ENCODE measurements around the gene HEATR5B.

The HEATR5B gene

GRCh38 chr2:37083873-37084794, at the start of gene HEATR5B, which contains the start of gene GPATCH11:
Gene HEATR5B (minus strand): TSS chr2:37084372. CDS start chr2:37083414, 958 bp downstream.
Gene GPATCH11 (plus strand): TSS chr2:37084518. CDS start chr2:37088382, 3,864 bp downstream.
- peak; percentile 98 for DNase-seq

GRCh38 chr2:37132914-37133313, 48.7 kb upstream of the HEATR5B start:
- no peak for DNase-seq

- no peak for DNase-seq
These were observed 41.2 kb upstream of the HEATR5B start for GRCh38 chr2:37125416-37125815.

GRCh38 chr2:37119157-37119556, 35.0 kb upstream of the HEATR5B start:
- no peak for DNase-seq

GRCh38 chr2:37117566-37117965, 33.4 kb upstream of the HEATR5B start:
- no peak for DNase-seq

GRCh38 chr2:37111958-37112357, 27.8 kb upstream of the HEATR5B start:
- DNase-seq, result no peak

- no peak for DNase-seq
These were observed 26.4 kb upstream of the HEATR5B start for GRCh38 chr2:37110306-37111212.

GRCh38 chr2:37109523-37109922, 25.4 kb upstream of the HEATR5B start:
- DNase-seq, result no peak

- DNase-seq, result no peak
These were observed 21.0 kb upstream of the HEATR5B start for GRCh38 chr2:37105150-37105549.

GRCh38 chr2:37104178-37104577, 20.0 kb upstream of the HEATR5B start:
- DNase-seq, result no peak

GRCh38 chr2:37102588-37102987, 18.4 kb upstream of the HEATR5B start:
- no peak for DNase-seq

- no peak for DNase-seq
These were observed 15.9 kb upstream of the HEATR5B start for GRCh38 chr2:37100054-37100453.

- no peak for DNase-seq
These were observed 14.4 kb upstream of the HEATR5B start for GRCh38 chr2:37098416-37099118.

GRCh38 chr2:37096568-37096967, 12.4 kb upstream of the HEATR5B start:
- no peak for DNase-seq

GRCh38 chr2:37091873-37092272, 7.7 kb upstream of the HEATR5B start:
- no peak for DNase-seq

- no peak for DNase-seq
These were observed 5.9 kb upstream of the HEATR5B start for GRCh38 chr2:37090019-37090477.

GRCh38 chr2:37085731-37086147, 1.6 kb upstream of the HEATR5B start:
- no peak for DNase-seq

- no peak for DNase-seq
These were observed 625 bp upstream of the HEATR5B start for GRCh38 chr2:37084797-37085196.

GRCh38 chr2:37080689-37081088, 3.5 kb downstream of the HEATR5B start:
- no peak for DNase-seq

GRCh38 chr2:37080266-37080665, 3.9 kb downstream of the HEATR5B start:
- no peak for DNase-seq

- no peak for DNase-seq
These were observed 13.2 kb downstream of the HEATR5B start for GRCh38 chr2:37070931-37071330.

GRCh38 chr2:37068686-37069085, 15.5 kb downstream of the HEATR5B start:
- no peak for DNase-seq

- DNase-seq, result no peak
These were observed 22.4 kb downstream of the HEATR5B start for GRCh38 chr2:37061776-37062175.
